Measurements from ENCODE around the gene CHD3.

DNA sequence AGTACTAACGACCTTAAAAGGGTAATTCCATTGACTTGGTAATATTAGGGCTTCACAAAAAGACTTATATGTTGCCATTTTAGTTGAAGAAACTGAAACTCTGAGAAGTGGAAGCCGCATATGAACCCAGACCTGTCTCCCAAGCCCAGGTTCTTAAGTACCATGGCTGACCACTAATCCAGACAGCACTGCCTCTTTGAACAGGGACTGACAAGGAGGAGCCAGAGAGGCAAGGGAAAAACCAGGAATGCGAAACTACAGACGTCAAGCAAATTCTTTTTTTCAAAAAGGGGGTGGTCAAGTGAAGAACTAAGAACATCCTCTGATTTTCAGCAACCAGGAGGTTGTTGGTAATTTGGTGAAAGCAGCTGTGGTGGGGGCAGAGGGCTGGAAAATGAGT lies 15.5 kb upstream of the CHD3 start:
- TF ChIP-seq, protein P1, sequence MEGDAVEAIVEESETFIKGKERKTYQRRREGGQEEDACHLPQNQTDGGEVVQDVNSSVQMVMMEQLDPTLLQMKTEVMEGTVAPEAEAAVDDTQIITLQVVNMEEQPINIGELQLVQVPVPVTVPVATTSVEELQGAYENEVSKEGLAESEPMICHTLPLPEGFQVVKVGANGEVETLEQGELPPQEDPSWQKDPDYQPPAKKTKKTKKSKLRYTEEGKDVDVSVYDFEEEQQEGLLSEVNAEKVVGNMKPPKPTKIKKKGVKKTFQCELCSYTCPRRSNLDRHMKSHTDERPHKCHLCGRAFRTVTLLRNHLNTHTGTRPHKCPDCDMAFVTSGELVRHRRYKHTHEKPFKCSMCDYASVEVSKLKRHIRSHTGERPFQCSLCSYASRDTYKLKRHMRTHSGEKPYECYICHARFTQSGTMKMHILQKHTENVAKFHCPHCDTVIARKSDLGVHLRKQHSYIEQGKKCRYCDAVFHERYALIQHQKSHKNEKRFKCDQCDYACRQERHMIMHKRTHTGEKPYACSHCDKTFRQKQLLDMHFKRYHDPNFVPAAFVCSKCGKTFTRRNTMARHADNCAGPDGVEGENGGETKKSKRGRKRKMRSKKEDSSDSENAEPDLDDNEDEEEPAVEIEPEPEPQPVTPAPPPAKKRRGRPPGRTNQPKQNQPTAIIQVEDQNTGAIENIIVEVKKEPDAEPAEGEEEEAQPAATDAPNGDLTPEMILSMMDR (conservative IDR thresholded peaks at IDR 0.05 in 1 of 2, IDR thresholded peaks at IDR 0.05 in 1 of 2; ENCODE audit: extremely low read depth in 1 of 2, insufficient read depth in 1 of 2, low read depth in 1 of 2, low read length in 2 of 2) = no peak
- TF ChIP-seq EZH2 (IDR thresholded peaks at IDR 0.05; ENCODE audit: borderline replicate concordance, low read length) = no peak
